GM18951 (cell line): ENCODE results near the gene SND1.

ENCODE experiments used
- POLR2A ChIP-seq: IDR thresholded peaks from 4 replicates; pipeline ENCODE4 v1.6.1; 2011; ENCODE audit warnings: mild to moderate bottlenecking; ENCODE audit not compliant: insufficient read length, insufficient read depth; ENCODE audit errors: extremely low read depth
- in situ Hi-C: fragments of 300-500 bp; cut with MboI; formaldehyde crosslinking; loops from one replicate; pipeline ENCODE4 v1.12.0; 2022; ENCODE audit warnings: low sequenced_read_pairs, mixed read lengths, inconsistent platforms; ENCODE audit not compliant: unreplicated experiment

SND1 gene

DNA sequence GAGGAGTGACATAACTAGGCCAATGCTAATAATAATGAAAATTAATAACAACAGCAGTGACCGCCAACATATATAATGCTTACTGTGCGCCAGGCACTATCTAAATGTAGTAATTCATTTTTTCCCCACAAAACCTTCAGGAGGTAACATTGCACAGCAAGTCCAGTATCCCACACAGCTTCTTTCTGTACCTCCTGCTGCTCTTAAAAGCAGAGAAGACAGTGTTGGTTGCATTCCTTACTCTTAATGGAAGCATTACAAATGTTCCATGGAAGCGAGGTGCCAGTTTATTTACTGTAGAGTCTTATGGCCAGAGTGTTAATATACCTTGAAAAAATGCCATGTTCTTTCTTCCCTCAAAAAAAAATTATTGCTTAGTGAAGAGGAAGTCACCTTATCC is 211.1 kb downstream of the SND1 start:
- in situ Hi-C loops = no loop called here
- TF ChIP-seq POLR2A = no peak

DNA sequence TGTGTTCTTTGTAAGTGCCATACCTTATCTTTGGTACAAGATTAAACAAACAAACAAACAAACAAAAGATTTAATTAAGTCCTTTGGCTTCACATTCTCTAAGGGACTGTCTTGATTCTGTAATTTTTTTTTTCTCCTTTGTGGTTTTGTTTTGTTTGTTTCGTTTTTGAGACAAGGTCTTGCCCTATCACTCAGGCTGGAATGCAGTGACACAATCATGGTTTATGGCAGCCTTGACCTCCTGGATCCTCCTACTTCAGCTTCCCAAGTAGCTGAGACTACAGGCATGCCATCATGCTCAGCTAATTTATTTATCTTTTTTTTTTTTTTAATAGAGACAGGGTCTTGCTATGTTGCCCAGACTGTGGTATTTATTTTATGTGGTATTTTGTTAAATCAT is 213.5 kb downstream of the SND1 start:
- TF ChIP-seq POLR2A = no peak
- in situ Hi-C loops = no loop called here

DNA sequence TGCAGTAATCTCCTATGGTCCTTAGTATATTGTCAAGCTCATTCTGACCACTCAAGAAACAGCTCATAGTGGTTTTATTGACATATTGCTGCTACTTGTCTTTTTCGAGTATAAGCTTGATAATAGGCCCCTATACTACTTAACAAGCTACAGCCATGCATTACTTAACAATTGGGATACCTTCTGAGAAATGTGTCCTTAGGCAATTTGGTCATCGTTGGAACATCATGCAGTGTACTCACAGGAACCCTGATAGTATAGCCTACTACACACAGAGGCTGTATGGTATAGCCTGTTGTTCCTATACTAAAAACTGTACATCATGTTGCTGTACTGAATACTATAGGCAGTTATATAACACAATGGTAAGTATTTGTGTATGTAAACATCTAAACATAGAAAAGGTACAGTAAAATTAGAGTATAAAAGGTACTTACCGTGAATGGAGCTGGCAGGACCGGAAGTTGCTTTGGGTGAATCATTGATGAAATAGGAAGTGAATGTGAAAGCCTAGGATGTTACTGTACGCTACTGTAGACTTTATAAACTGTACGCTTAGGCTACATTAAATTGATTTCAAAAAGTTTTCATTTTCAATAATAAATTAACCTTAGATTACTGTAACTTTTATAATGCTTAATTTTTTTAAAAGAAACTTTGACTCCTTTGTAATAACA is 218.4 kb downstream of the SND1 start:
- no peak for TF ChIP-seq POLR2A
- in situ Hi-C loops = no loop called here

DNA sequence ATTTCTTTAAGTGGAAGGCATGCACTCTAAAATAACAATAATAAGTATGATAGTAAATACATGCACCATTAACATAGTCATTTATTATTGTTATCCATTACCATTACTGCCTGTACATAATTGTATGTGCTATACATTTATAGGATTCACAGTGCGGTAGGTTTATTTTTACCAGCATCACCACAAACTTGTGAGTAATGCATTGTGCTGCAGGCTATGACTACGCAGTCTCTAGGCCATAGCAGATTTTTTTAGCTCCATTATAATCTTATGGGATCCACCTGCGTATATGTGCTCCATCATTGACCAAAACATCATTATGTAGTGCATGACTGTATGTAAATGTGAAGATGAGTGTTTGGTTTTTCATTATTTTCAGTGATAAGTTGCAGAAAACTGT is 219.2 kb downstream of the SND1 start:
- in situ Hi-C loops = no loop called here
- no peak for TF ChIP-seq POLR2A

DNA sequence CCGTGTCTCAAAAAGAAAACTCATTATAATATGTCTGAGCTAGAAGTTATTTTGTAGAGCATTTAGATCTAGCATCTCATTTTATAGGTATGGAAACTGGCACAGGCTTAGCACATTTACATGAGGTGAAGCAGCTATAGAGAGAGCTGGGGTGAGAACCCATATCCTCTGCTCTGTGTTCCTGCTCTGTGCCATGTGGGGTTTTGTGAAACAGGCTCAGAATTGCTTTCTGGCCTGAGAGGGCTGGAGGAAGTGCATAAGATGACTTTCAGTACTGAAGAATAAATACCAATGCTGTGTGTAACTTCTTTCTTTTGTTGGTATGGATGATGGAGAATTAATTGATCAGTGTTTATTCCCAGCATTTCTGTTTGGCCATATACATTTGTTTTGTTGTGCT is 220.1 kb downstream of the SND1 start:
- in situ Hi-C loops = no loop called here

DNA sequence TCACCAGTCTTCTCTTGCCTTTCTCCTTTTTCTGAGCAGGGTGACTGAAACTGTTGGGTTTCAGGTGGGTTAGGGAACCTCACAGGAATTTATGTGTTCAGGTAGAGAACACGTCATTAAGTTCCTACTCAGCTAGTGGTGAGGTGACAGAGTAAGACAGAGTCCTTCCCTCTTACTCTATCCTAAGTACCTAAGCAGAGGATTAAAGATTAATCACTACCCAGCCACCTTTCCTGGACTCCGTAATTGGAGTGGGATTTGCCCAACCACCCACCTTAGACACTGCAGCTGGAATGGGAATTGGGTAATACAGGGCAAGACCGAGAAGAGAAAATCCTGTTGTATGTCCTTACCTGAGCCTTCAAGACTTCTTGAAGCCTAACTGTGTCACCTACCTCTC is 221.2 kb downstream of the SND1 start:
- in situ Hi-C loops = no loop called here
- TF ChIP-seq POLR2A = no peak

More for the DNA sequence above, 220.1 kb downstream of the SND1 start:
- no peak for TF ChIP-seq POLR2A

DNA sequence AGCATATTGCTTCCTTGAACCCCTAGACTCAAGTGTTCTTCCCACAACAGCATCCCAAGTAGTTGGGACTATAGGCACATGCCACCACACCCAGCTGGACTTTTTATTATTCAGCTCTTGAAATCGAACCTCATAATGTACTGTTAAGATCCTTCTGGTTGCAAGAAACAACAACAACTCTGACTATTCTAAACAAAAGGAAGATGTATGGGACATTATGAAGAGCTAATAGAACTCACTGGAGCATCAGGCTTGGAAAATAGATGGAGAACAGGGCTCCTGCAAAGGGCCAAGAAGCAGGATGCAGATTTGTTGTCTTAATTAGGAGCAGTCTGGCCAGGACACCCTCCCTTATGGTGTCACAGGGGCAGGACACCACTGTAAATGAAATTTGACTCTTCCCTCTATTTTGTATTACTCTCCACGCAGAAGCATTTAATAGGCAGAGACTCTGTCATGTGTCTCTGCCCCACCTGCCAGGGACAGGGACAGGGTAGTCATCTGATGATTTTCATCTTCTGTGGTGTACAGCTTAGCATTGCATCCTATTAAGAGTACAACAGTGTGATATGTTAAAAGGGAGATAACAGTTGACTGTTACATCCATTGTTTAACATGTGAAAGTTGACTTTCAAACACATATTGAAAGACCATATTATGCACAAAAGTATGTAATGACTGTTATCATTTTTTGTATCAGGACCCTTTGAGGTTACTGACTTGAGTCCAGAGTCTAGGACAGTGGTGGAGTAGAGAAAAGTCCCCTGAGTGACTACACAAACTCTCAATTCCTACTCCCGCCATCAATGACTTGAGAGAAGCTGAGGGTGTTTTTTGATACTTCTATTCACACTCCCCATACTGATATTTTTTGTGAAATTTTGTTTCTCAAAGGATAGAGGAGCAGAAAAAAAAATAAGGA is 222.0 kb downstream of the SND1 start:
- no peak for TF ChIP-seq POLR2A
- in situ Hi-C loops = no loop called here

DNA sequence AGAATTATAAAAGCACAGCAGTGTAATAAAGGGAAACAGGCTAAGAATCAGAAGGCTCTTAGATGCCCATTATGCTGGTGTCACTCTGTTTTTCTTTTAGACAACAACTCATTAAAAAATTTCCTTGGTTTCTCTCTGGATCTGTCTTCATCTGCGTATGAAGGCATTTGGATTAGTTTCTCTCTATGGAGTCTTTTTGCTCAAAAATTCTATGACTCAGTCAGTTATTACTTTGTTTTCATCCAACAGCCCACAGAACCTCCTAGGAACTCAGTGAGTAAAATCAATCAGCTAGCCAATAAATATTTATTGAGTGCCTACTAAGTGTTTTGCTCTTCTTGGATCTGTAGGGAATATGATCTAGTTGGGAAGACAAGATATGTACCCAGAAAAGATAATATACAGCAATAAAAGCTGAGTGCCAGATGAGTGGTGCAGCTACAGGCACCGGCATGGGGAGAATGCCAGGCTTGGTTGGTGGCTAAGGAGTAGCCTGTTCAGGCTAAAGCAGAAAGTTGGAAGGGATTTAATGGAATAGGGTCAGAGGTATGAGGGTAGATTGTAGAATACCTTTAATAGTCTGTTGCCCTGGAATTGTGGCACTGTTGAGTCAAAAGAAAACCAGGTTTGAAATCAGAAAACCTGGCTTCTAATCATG is 223.1 kb downstream of the SND1 start:
- TF ChIP-seq POLR2A = no peak
- in situ Hi-C loops = no loop called here

DNA sequence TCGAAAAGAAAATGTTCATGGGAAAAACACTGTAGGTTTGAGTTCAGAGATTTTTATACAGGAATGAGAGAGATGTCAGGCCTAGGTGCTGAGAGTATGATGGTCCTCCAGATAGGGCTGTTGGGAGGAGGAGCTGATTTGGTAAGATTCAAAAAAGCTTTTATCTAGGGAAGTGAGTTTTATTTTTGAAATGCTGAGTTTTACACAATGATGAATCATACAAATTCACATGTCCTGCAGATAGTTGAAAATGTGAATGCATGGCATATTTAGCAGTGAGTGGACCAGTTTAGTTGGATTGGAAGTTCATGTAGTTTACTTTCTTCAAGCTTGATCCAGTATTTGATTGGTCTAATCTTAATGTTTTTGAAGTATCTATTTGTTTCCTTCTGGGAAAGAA is 224.4 kb downstream of the SND1 start:
- in situ Hi-C loops = no loop called here
- no peak for TF ChIP-seq POLR2A

DNA sequence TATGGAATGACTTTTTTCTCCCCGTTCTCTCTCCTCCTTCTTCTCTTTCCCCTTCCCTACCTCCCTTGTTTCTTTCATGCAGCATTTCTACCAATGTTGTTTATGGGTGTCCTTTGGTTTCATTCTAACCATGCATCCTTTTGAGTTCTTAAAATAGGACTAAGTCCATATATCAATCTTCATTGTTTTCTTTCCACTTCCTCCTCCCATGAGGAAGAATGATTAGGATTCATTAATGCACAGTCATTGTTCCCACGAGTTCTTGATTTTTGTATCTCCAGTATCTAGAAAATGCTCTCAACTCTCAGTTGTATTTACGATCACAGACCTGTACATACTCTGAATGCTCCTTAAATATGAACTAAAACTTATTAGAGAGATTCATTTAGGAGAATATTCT is 226.0 kb downstream of the SND1 start:
- TF ChIP-seq POLR2A = no peak
- in situ Hi-C loops = no loop called here

DNA sequence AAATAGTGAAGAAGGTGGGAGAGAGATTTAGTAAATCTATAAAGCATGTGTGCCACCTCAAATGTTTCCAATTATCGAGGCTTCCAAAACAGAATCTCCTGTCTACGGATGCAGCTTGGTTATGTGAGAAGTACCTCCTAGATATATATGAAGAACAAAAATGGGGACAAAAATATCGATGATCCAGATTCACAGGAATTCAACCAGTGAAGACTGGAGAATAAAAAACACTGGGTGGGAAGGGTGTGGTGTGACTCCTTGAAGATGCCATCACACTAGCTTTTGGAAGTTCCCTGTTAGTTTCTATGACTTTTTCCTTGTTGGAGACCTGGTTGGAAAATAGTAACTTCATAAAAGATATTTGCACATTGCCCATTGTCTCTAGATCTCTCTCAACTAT is 226.8 kb downstream of the SND1 start:
- in situ Hi-C loops = no loop called here
- TF ChIP-seq POLR2A = no peak

DNA sequence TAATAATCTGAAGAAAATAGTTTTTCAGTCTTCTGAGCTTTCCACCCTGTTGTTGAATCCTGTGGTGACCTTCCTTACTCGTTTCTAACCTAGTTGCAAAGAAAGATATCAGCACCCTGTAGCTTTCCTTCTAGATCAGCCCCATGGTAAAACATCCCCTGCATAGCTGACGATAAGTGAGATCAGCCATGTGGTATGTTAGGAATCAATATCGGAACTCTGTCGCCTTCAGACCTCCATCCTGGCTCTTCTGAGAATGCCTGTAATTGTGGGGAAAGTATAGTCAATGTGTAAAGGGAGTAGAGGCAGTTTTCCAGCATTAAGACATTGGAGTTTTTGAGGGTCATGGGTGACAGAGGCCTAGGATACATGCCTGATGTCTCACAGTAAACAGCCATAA is 227.4 kb downstream of the SND1 start:
- in situ Hi-C loops = no loop called here
- TF ChIP-seq POLR2A = no peak

DNA sequence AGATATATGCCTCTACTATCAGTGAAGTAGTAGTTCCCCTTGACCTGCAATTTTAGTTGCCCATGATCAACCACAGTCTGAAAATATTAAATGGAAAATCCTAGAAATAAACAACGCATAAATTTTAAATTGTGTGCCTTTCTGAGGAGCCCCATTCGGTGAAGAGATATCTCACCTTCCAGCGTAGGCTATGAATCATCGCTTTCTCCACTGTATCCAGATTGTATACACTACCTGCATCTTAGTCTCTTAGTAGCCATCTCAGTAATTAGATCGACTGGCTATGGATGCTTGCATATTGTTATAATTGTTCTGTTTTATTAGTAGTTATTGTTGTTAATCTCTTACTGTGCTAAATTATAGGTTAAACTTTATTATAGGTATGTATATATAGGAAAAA is 227.9 kb downstream of the SND1 start:
- in situ Hi-C loops = no loop called here
- TF ChIP-seq POLR2A = no peak
